HG03175 (cell line): Measurements from ENCODE around the gene LAMA2.

Experiments used
- ATAC-seq: cut with Tn5 transposase; IDR thresholded peaks from one replicate; pipeline ENCODE4 v1.9.1; 2021; ENCODE audit warnings: mild to moderate bottlenecking, moderate library complexity; ENCODE audit not compliant: unreplicated experiment

LAMA2 gene

GRCh38 chr6:129297592-129297991 lies 414.7 kb downstream of the LAMA2 start:
- no peak for ATAC-seq

GRCh38 chr6:129302671-129303070 lies 419.7 kb downstream of the LAMA2 start:
- no peak for ATAC-seq

- ATAC-seq, result no peak
Measured at GRCh38 chr6:129306826-129307225, 423.9 kb downstream of the LAMA2 start.

GRCh38 chr6:129307845-129308244 lies 424.9 kb downstream of the LAMA2 start:
- ATAC-seq, result no peak

- no peak for ATAC-seq
Measured at GRCh38 chr6:129309154-129309553, 426.2 kb downstream of the LAMA2 start.

- no peak for ATAC-seq
Measured at GRCh38 chr6:129312880-129313279, 429.9 kb downstream of the LAMA2 start.

GRCh38 chr6:129314575-129314974 lies 431.6 kb downstream of the LAMA2 start:
- no peak for ATAC-seq

GRCh38 chr6:129317931-129318820 lies 435.2 kb downstream of the LAMA2 start:
- no peak for ATAC-seq

- ATAC-seq, result no peak
Measured at GRCh38 chr6:129320892-129321291, 438.0 kb downstream of the LAMA2 start.

GRCh38 chr6:129321303-129321702 lies 438.4 kb downstream of the LAMA2 start:
- ATAC-seq, result no peak

- no peak for ATAC-seq
Measured at GRCh38 chr6:129324345-129324744, 441.4 kb downstream of the LAMA2 start.

GRCh38 chr6:129329678-129330077 lies 446.7 kb downstream of the LAMA2 start:
- ATAC-seq, result no peak

- no peak for ATAC-seq
Measured at GRCh38 chr6:129331450-129332138, 448.7 kb downstream of the LAMA2 start.

- ATAC-seq, result no peak
Measured at GRCh38 chr6:129335792-129336191, 452.9 kb downstream of the LAMA2 start.

- no peak for ATAC-seq
Measured at GRCh38 chr6:129338683-129339082, 455.7 kb downstream of the LAMA2 start.

GRCh38 chr6:129340983-129341382 lies 458.0 kb downstream of the LAMA2 start:
- ATAC-seq, result no peak

GRCh38 chr6:129342243-129342642 lies 459.3 kb downstream of the LAMA2 start:
- ATAC-seq, result no peak

GRCh38 chr6:129342796-129343195 lies 459.9 kb downstream of the LAMA2 start:
- no peak for ATAC-seq

GRCh38 chr6:129344379-129344778 lies 461.4 kb downstream of the LAMA2 start:
- ATAC-seq, result no peak

- ATAC-seq, result no peak
Measured at GRCh38 chr6:129345890-129346289, 463.0 kb downstream of the LAMA2 start.

- no peak for ATAC-seq
Measured at GRCh38 chr6:129346964-129347363, 464.0 kb downstream of the LAMA2 start.

- no peak for ATAC-seq
Measured at GRCh38 chr6:129350278-129350677, 467.3 kb downstream of the LAMA2 start.
